COLO829 (cell line): ENCODE data around the gene SP4.
A peak's percentile ranks its signal among the peaks of the same experiment; 100 is the strongest.

Experiments
- DNase-seq: peaks from one replicate; pipeline ENCODE4 v3.0.0; 2012; ENCODE audit warnings: low spot score

The SP4 gene

GRCh38 chr7:21443149-21443841, 15.4 kb downstream of the SP4 start:
- DNase-seq: no peak

DNA sequence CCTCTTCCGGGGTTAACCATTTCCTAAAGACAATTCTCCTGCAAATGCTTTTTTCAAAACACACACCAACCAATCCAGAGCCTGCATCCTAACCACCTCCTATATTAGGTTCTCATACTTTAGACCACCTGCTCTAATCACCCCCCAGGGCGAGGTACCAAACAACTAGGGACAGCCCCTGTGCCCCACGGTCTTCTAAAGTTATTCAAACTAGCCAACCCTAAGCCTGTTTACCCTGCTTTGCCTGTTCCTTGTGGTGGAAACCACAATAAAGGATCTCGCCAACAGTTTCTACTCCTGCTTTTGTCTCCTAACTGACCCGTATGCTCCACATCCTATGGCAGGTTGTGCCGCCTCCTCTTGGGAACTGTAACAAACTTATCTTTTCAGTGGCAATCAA, 21.1 kb downstream of the SP4 start:
- no peak for DNase-seq

- DNase-seq: no peak
These were observed 22.2 kb downstream of the SP4 start for GRCh38 chr7:21450076-21450475.

DNA sequence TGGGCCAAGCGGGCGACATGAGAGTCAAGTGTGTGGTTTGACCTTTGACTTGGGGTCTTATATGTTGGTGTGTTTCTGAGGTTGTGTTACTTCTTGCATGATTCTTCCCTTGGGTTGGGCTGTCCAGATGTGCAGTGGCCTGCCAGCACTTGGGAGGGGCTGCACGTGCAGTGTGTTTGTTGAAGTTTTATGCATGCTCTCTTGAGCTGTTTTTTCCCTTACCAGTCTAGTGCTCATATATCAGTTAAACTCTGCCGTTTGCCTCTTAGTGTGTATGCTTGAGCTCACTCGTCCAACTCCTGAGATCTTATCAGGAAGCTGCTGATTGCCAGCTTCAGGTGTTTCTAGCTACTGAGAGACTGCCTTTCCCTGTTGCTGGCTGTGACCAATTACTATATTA, 23.1 kb downstream of the SP4 start:
- DNase-seq: no peak

- DNase-seq: no peak
These were observed 26.3 kb downstream of the SP4 start for GRCh38 chr7:21454182-21454581.

DNA sequence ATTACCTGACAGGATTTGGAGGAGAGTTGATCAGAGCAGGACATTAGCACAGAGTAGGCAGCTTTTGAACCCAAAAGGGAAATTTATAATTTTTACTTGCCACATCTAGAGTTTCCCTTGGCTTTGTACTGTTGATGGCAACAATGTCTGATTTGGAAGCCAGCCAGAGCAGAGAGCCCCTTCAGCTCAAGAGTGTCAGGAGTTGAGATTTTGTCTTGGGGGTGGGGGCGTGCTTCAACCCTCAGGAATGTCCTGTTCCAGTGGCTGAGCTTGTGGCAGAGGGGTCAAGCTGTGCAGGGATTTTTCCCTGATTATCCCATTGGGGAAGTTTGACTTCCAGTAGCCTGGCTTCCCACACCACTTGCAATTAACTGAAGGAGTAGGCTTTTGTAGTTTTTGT, 27.0 kb downstream of the SP4 start:
- DNase-seq: no peak

DNA sequence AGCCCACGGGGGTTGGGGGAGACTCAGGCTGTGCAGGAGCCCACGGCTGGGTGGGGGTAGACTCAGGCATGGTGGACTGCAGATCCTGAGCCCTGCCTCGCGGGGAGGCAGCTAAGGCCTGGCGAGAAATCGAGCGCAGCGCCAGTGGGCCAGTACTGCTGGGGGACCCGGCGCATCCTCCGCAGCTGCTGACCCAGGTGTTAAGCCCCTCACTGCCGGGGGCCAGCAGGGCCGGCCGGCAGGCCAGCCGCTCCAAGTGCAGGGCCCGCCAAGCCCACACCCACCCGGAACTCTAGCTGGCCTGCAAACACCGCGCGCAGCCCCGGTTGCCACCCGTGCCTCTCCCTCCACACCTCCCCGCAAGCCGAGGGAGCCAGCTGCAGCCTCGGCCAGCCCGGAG, 33.4 kb downstream of the SP4 start:
- DNase-seq: no peak

GRCh38 chr7:21462081-21462480, 34.2 kb downstream of the SP4 start:
- no peak for DNase-seq

DNA sequence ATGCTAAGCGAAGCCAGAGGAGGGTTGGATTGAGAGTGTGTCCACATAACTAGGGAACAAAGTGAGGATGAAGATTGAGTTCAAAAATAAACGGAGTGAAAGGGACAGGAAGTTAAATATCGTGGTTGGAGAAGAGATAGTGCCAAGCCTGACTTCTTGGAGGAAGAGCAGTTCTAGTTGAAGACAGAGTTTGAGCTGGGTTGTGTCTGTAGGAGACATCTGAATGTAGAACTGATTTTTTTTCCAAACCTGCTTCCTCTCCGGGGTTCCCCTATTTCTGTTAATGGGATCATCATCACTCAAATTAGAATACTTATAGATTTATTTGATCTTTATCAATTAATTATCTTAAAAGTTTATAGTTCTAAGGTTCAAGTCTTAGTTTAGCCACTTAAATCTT, 35.6 kb downstream of the SP4 start:
- no peak for DNase-seq

DNA sequence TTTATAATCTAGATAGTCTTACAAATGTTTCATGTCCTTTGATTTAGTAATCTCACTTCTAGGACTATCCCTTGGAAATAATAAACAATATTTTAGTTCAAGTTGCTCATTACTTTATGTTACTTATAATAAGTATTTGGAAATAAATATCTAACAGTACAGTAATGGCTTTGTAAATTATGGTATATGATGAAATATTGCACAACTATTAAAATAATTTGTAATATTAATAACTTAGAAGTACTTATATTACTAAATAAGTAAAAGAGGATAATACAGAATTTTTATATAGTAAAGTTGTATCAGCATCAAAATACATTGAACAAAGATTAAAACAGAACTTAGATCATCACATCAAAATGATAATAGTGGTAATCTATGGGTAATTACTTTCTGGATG, 41.1 kb downstream of the SP4 start:
- DNase-seq: no peak

DNA sequence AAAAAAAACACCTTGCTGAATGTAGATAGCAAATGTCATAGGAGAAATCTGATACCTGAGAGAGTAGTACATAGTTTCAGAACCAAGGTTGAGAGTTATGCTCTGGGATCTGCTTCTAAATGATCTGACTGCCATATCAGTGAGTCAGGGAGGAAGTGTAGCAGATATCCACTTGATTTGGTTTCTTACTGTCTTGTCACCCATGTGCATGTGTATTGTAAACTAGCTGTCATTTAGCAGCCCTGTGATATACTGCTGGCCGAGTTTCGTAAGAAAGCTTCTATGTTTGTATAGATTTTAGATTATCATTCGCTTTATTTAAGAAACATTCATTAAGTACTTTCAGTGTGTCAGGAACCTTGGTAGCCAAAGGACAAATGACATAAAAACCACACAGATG, 42.0 kb downstream of the SP4 start:
- DNase-seq: no peak

DNA sequence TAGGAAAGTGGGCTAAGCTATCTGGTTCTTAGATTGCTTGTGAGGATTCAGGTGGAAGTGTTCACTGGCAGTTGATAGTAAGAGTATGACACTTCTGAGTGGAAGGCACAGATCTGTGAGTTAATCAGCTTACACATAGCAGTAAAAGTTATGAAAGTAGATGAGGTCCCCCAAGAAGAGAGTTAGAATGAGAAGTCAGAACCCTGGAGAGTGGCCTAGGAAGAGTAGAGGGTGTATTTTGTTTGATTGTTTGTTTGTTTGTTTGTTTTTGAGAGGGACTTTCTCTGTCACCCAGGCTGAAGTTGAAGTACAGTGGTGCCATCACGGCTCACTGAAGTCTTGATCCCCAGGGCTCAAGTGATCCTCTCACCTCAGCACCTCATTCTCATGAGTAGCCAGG, 44.1 kb downstream of the SP4 start:
- DNase-seq: no peak

DNA sequence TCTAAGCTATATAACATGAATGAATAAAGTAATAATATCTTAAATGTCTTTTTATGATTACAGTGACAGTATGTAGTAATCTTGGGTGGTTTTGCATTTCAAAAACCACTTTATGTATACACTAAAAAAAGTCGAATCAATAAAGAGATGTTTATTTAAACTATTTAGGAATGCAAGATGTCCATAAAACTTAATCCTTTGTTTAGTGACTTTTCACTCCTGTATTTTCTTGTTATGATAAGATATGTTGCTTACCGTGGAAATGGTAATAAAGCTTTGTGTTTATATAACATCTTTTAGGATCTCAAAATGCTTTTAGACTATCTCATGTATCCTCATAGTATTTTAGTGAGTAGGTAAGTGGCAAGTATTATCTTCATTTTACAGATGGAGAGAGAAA, 48.5 kb downstream of the SP4 start:
- DNase-seq: no peak

GRCh38 chr7:21480693-21481403, 53.0 kb downstream of the SP4 start:
- DNase-seq: no peak

DNA sequence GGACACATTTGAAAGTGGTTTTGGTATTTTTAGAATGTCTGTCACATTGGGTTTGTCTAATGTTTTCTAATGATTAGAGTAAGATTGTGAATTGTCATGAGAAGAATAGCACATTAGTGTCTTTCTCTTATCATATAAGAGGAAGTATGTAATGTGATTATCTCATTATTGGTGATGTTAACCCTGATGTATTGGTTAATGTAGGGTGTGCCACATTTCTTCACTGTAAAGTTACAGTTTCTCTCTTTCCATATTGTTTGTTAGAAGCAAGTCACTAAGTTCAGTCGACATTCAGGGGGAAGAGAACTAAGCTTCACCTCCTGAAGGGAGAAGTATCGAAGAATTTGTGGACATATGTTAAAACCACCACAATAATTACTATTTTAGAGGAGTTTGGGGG, 58.6 kb downstream of the SP4 start:
- no peak for DNase-seq

GRCh38 chr7:21495731-21496130, 67.8 kb downstream of the SP4 start:
- DNase-seq: no peak

- no peak for DNase-seq
These were observed 69.2 kb downstream of the SP4 start for GRCh38 chr7:21497072-21497471.

- DNase-seq: no peak
These were observed 72.4 kb downstream of the SP4 start for GRCh38 chr7:21500117-21500832.

DNA sequence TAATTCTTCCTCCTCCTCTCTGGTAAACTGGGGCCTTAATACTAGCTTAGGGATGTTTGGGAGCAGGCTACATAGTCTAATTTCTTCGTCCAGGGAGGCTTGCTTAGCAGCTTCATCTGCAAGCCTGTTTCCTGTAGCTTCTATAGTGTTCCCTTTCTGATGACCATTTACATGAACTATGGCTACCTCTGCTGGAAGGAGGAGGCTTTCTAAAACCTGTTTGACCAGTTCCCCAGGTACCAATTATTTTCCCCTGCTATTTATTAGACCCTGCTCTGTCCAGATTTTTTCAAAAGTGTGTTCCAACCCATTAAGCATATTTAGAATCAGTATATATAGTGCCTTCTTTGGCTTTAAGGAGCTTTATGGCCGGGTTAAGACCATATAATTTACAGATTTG, 76.1 kb downstream of the SP4 start:
- DNase-seq: no peak

GRCh38 chr7:21507627-21508343, 79.9 kb downstream of the SP4 start:
- DNase-seq: peak; percentile 32

DNA sequence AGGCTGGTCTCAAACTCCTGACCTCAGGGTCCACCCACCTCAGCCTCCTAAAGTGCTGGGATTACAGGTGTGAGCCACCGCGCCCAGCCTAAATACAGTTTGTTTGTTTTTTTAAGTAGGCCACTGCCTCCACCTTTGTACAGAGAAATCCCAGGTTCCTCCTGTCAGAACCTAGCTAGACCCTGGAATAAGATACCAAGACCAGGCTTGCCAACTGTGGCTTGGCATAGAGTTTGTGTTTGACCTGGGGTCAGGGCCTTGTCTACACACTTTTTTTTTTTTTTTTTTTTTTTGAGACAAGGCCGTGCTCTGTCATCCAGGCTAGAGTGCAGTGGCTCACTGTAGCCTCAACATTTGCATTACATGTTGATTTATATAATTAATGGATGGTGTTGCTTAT, 80.7 kb downstream of the SP4 start:
- DNase-seq: no peak

GRCh38 chr7:21514062-21514461, 86.2 kb downstream of the SP4 start:
- DNase-seq: no peak

DNA sequence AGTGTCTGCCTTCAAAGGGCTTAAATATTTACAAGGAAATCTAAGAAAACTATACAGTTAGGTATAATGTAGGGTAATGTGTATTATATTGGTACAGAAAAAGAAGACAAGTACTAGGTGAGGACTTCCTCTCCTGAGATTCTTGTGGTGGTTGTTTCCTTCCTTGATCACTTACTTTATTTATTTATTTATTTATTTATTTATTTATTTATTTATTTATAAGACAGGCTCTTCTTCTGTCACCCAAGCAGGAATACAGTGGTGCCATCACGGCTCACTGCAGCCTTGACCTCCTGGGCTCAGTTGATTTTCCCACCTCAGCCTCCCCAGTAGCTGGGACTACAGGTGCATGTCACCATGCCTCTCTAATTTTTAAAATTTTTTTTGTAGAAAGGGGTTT, 96.8 kb downstream of the SP4 start:
- no peak for DNase-seq
